ENCODE measurements around the gene EFCC1.

GRCh38 chr3:128996200-128996599, 4.9 kb upstream of the EFCC1 start:
- TF ChIP-seq CTCF (conservative IDR thresholded peaks at IDR 0.05; ENCODE audit: low read length) (no peak), EZH2phosphoT487 (IDR thresholded peaks at IDR 0.05; ENCODE audit: borderline replicate concordance, low read depth, low read length) (no peak)

All from OCI-LY7 (cell line).